HG02678 (cell line): ENCODE data around the gene NT5DC3.
"Not testable (repeated sequence)": the region's sequence is repeated elsewhere in the genome, so short reads cannot be mapped to it uniquely, and the experiment has no call there.

Experiments
- ATAC-seq: cut with Tn5 transposase; IDR thresholded peaks from one replicate; pipeline ENCODE4 v1.9.1; 2021; ENCODE audit warnings: mild to moderate bottlenecking, moderate library complexity; ENCODE audit not compliant: unreplicated experiment

NT5DC3 gene

GRCh38 chr12:103855896-103856657, 15.0 kb upstream of the NT5DC3 start:
- no peak for ATAC-seq

DNA sequence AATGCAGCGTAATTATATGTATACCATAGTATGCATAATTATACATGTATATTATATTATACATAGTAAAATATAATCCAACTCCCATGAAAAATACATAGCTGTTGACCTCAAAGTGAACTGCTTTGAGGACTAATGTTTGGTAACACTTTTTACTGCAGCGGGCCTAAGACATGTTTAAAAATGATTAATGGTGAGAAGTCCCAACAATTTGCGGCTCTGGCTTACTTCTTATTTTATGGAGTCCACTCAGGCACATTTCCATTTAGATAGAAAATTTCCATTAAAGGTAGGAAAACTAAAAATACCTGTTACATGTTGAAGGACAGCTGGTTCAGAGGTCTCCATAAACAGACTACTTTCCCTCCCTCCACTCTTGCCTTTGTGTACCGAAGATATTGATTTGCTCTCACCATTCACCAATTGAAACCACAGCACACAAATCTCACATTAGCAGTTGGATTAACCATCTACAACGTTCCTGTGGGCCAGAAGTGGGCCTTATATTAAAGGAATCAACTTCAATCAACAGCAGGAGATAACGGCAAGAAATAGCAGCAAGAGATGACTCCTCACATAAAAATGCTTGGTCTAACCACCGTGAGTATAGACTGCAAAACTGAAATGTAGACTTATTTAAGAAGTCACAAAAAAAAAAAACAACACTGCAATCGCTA, 14.1 kb upstream of the NT5DC3 start:
- no peak for ATAC-seq

GRCh38 chr12:103854372-103854973, 13.4 kb upstream of the NT5DC3 start:
- no peak for ATAC-seq

GRCh38 chr12:103852498-103852997, 11.5 kb upstream of the NT5DC3 start:
- no peak for ATAC-seq

- no peak for ATAC-seq
Observed at GRCh38 chr12:103851127-103851526, 10.1 kb upstream of the NT5DC3 start.

DNA sequence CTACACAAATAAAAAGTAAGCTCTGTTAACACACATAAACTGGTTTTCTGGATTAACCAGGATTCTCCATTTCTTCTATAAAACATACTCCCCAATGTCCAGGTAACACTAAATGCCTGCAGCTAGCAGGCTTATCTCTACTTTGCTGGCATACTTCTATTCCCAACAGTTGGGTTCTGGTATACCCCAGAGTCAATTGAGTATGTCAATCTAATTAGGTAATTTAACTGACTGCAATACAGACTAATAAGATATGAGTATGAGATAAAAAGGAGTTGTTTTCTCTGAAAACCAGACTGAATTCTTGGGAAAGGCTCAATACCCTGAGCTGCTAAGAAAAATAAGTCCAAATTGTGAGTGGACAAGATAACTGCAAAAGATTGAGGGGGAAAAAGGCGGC, 9.4 kb upstream of the NT5DC3 start:
- ATAC-seq = no peak

- ATAC-seq = no peak
Observed at GRCh38 chr12:103848917-103849491, 8.0 kb upstream of the NT5DC3 start.

GRCh38 chr12:103848143-103848542, 7.1 kb upstream of the NT5DC3 start:
- ATAC-seq = no peak

- no peak for ATAC-seq
Observed at GRCh38 chr12:103846415-103846814, 5.4 kb upstream of the NT5DC3 start.

GRCh38 chr12:103844305-103844704, 3.3 kb upstream of the NT5DC3 start:
- no peak for ATAC-seq

GRCh38 chr12:103841690-103842584, 903 bp upstream of the NT5DC3 start:
- ATAC-seq = peak; percentile 16

DNA sequence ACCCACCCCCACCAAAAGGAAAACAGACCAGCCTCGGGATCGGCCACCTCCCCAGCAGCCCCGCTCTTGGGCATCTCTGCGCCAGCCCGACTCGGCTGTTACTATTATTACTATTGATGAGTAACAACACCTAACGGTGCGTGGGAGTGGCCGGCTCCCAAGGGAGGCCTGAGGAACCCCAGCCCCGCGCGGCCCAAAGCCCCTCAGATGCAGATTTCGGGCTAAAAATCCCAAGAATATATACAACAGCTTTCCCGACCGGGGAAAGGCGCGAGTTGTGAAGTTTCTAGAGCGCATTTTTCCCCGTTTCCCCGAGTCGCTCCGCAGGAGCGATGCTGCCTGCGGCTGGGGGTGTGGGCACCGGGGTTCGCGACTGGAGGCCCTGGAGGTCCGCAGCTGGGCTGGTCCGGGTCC, 565 bp downstream of the NT5DC3 start:
- ATAC-seq = peak; percentile 24

DNA sequence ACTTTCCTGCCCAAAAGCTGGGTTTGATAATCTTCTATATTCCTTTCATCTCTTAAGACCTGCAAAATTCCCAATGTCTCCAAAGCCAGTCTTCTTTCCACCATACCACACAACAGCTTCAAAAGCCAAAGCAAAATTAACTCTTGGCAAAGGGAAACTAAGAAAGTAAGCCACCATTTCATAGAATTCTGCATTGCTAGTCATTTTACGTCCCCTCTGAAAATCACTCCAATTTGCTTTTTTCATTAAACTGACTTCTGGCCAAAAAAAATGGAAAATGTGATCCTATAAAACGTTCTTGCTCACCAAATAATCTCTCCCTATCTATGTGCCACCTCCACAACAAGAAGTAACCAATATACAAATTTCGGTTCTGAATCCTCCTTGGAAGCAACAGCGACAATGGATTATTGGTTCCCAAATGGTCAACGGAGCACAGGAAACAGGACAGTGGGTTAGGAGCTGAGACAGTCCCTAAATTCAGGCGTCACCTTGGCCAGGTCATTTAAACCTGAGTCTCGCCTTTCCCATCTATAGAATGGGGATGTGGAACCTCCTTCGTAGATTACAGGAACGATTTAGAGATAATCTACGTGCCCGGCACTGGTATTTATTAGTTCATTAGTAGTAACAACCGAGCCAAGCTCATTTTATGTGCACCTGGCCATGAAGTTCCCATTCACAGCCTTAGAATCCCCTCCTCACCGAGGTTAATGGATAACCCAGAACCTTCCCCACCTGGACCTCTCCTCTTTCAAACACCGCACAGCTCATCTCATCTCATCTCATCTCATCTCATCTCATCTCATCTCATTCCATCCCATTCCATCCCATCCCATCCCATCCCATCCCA, 1.2 kb downstream of the NT5DC3 start:
- no peak for ATAC-seq

DNA sequence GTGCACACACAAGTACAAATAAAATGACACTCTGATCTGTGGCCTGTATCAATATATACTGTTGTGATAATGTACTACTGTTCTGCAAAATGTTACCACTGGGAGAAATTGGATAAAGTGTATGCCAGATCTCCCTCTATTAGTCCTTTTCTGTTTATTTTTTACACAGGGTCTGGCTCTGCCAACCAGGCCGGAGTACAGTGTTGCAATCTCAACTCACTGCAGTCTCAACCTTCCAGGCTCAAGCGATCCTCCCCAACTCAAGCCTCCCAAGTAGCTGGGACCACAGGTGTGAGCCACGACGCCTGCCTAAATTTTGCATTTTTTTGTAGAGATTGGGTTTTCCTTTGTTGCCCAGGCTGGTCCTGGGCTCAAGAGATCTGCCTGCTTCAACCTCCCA, 1.9 kb downstream of the NT5DC3 start:
- ATAC-seq = no peak

- ATAC-seq = no peak
Observed at GRCh38 chr12:103838254-103838914, 2.6 kb downstream of the NT5DC3 start.

GRCh38 chr12:103836345-103836744, 4.7 kb downstream of the NT5DC3 start:
- ATAC-seq = no peak

GRCh38 chr12:103835747-103836335, 5.2 kb downstream of the NT5DC3 start:
- not testable (repeated sequence) for ATAC-seq

DNA sequence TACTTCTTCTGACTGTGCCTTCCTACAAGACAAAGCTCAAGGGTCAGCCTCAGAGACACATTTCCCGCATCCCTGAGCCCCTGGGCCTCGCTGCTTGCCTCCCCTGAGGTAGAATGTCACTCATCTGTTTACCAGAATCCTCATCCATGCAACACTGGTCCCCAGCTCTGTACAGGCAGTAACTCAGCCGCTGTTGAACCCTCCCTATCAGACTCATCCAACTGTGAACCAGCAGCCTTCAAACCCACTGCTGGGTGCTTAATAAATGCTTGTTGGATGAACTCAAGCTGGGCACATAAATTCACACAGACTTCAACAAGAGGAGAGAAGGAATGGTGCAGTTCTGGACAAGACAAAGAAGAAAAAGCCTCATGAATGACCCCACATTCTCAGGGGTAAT, 6.1 kb downstream of the NT5DC3 start:
- ATAC-seq = no peak

DNA sequence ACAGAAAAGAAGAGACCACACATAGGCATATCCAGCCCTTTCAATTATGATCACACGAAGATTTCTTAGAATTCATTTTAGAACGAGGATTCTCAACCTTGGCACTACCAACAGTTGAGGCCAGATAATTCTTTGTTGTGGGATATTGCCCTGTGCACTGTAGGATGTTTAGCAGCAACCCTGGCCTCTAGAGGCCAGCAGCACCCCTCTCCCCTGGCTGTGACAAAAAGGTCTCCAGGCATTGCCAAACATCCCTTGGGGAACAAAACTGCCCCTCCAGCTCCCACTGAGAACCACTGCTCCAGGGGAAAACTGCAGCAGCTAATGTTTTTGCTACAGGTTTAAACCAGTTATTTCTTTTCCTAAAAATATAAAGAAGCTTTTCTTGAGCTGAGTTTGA, 7.1 kb downstream of the NT5DC3 start:
- no peak for ATAC-seq
